Nephron progenitor cell (in vitro differentiated cells): ENCODE data around the gene CCDC157.
A peak's percentile ranks its signal among the peaks of the same experiment; 100 is the strongest.

Experiments
- DNase-seq: peaks from one replicate; pipeline ENCODE4 v3.0.0; 2021
- H3K27ac Mint-ChIP-seq: 2 replicates; pipeline ENCODE4 v1.8.0; 2021; ENCODE audit warnings: mild to moderate bottlenecking, moderate library complexity, mixed read lengths
- H3K27me3 Mint-ChIP-seq: 2 replicates; pipeline ENCODE4 v1.8.0; 2021; ENCODE audit warnings: mild to moderate bottlenecking, low read depth, mixed read lengths; ENCODE audit not compliant: poor library complexity
- H3K36me3 Mint-ChIP-seq: 2 replicates; pipeline ENCODE4 v1.8.0; 2021; ENCODE audit warnings: low read depth, mixed read lengths
- H3K4me1 Mint-ChIP-seq: 2 replicates; pipeline ENCODE4 v1.8.0; 2021; ENCODE audit warnings: mixed read lengths
- H3K4me3 Mint-ChIP-seq: 2 replicates; pipeline ENCODE4 v1.8.0; 2021; ENCODE audit warnings: mild to moderate bottlenecking, moderate library complexity, mixed read lengths
- H3K9me3 Mint-ChIP-seq: 2 replicates; pipeline ENCODE4 v1.8.0; 2021; ENCODE audit warnings: mild to moderate bottlenecking, moderate library complexity, mixed read lengths
- TF ChIP-seq, protein P1 (sequence below): fragments of 200-600 bp; sonication (generic); IDR thresholded peaks from 2 replicates; pipeline ENCODE4 v1.5.0; 2021; ENCODE audit warnings: antibody characterized with exemption

The CCDC157 gene

DNA sequence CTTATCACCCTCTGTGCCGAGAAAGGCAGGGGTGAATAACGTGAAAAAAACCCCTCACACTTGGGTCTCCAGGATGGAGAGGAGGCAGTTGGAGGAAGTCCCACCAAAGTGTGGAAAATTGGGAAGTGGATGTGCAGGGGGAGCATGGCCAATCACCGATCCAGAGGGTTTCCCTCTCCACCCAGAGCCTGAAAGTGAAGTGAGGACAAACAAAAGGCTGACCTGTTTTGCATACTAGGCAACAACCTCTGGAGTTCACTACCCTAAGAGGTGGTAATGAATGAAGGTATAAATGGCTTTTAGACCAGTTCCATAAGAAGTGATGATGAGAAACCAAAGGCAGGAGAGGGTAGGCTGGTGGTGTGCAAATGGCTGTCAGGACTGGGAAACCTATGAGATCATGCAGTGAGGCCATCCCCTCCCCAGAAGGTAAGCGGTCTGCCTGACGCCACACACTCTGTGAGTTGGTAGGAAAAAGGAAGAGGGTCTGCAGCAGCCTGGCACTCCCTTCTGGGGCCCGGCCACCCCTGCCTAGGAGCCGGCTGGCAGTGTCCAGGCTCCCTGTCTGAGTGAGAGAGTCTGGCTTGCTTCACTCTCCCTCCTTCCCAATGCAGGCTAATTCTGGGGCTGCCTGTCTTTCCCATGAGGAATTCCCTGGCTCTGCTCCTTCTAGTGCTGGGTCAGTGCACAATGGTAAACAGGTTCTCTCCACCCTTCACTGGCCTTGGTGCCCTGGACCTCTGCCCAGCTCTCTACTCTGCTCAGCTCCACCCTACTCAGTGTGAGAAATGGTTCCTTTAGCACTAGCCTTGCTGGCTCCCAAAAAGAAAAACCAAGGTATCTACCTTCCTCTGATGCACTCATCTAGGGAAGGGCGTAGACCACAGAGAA, 45.7 kb upstream of the CCDC157 start:
- H3K9me3 Mint-ChIP-seq: no peaks in the 10 kb centered on the region
- H3K36me3 Mint-ChIP-seq: no peaks in the 10 kb centered on the region
- peaks cover 8% of the 10 kb centered on the region for H3K27me3 Mint-ChIP-seq
- peak overlapping the region; percentile 35 for H3K4me3 Mint-ChIP-seq
- DNase-seq: no peak
- TF ChIP-seq, protein P1, sequence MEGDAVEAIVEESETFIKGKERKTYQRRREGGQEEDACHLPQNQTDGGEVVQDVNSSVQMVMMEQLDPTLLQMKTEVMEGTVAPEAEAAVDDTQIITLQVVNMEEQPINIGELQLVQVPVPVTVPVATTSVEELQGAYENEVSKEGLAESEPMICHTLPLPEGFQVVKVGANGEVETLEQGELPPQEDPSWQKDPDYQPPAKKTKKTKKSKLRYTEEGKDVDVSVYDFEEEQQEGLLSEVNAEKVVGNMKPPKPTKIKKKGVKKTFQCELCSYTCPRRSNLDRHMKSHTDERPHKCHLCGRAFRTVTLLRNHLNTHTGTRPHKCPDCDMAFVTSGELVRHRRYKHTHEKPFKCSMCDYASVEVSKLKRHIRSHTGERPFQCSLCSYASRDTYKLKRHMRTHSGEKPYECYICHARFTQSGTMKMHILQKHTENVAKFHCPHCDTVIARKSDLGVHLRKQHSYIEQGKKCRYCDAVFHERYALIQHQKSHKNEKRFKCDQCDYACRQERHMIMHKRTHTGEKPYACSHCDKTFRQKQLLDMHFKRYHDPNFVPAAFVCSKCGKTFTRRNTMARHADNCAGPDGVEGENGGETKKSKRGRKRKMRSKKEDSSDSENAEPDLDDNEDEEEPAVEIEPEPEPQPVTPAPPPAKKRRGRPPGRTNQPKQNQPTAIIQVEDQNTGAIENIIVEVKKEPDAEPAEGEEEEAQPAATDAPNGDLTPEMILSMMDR: no peak
- H3K4me1 Mint-ChIP-seq: peaks cover 79% of the 10 kb centered on the region
- H3K27ac Mint-ChIP-seq: peak overlapping the region; percentile 90

DNA sequence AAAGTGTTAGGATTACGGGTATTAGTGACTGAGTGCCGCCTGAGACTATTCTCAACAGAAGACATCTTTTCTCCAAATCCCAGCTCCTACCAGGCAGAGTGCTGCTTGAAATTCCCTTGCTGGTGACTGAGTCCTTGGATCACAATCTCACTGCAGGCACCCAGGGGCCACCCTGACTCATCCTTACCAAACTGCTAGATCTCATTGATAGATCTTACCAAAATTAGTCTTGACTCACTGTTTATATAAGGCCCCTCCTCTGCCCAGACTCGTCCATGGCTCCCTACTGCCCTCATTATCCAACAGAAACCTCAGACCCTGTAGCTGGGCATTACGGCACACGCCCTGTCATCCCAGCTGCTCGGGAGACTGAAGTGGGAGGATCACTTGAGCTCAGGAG, 44.8 kb upstream of the CCDC157 start:
- Mint-ChIP-seq H3K4me3 (no peak overlapping the region), H3K36me3 (no peaks in the 10 kb centered on the region), H3K27me3 (peaks cover 8% of the 10 kb centered on the region), H3K4me1 (peaks cover 75% of the 10 kb centered on the region), H3K27ac (peak overlapping the region; percentile 90), H3K9me3 (no peaks in the 10 kb centered on the region)
- no peak for DNase-seq
- TF ChIP-seq, protein P1: no peak

DNA sequence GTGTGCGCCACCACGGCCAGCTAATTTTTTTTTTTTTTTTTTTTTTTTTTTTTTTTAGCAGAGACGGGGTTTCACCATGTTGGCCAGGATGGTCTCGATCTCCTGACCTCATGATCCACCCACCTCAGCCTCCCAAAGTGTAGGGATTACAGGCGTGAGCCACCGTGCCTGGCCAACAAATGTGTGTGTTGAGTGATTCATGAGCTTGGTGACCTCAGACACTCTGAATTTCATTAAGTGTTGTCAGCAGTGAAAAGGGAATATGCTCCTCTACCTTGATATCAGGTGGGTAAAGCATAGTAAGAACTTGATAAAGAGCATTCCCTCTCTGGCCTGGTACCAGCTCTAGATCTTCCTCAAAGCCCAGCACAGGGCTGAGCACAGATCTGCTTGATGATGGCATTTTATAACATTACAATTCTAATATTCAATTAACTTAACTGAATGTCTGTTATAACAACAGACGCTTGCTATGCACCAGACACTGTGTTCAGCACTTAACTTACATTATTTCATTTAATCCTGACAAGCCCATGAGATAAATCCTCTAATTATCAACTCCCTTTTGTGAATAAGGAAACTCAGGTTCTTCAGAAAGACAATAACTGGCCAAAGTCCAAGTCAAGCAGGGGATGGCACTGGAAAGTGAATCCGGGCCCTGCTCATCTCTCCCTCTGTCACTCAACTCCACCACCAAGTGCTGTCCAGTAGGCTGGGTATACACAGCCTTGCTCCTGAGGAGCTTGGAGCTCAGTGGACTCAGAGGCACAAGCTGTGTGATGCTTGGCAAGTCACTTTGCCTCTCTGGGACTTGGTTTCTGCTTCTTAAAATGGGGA, 43.1 kb upstream of the CCDC157 start:
- H3K9me3 Mint-ChIP-seq: no peaks in the 10 kb centered on the region
- peaks cover 8% of the 10 kb centered on the region for H3K27me3 Mint-ChIP-seq
- TF ChIP-seq, protein P1: no peak
- no peak overlapping the region for H3K27ac Mint-ChIP-seq
- no peak for DNase-seq
- no peaks in the 10 kb centered on the region for H3K36me3 Mint-ChIP-seq
- peaks cover 62% of the 10 kb centered on the region for H3K4me1 Mint-ChIP-seq
- H3K4me3 Mint-ChIP-seq: no peak overlapping the region

DNA sequence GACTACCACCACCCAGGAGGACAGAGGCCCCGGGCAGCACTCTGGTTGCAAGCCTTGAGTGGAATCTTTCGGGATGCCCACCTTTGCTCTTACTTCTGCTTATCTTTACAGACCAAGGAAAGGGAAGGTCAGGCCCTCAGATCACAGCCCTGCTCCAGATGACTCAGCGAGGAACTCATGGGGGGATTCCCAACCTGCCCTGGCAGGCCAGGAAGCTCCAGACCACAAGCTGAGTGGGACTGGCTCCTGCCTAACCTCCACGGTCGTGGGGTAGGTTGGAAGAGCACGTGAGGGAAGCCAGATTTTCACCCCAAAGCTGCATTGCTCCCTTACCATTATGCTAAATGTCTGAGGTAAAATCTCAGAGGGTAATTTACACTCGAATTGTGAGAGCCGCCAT, 41.9 kb upstream of the CCDC157 start:
- no peak for DNase-seq
- Mint-ChIP-seq H3K27me3 (peaks cover 5% of the 10 kb centered on the region), H3K27ac (no peak overlapping the region), H3K9me3 (no peaks in the 10 kb centered on the region), H3K4me3 (no peak overlapping the region), H3K4me1 (peaks cover 52% of the 10 kb centered on the region), H3K36me3 (no peaks in the 10 kb centered on the region)
- TF ChIP-seq, protein P1: no peak

DNA sequence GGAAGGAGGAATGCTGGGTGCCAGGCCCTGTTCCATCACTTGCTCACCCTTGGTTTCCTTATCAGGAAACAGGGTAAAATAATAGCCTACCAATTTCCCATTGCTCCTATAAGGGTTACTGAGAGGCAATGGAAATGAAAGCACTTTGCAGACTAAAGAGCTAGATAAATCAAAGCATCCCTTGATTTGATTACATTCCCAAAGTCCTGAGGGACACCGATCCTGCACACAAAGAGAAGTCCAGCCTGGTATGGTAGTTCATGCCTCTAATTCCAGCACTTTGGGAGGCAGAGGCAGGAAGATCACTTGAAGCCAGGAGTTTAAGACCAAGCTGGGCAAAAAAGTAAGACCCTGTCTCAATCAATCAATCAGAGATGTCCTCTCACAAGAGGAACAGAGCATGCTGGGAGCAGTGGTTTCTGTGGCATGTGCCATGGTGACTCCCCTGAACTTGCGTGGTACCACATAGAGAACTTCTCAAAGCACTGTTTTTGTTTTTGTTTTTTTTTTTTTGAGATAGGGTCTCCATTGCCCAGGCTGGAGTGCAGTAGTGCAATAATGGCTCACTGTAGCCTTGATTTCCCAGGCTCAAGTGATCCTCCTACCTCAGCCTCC, 40.7 kb upstream of the CCDC157 start:
- H3K36me3 Mint-ChIP-seq: no peaks in the 10 kb centered on the region
- H3K9me3 Mint-ChIP-seq: no peaks in the 10 kb centered on the region
- H3K4me1 Mint-ChIP-seq: peaks cover 41% of the 10 kb centered on the region
- no peaks in the 10 kb centered on the region for H3K27me3 Mint-ChIP-seq
- TF ChIP-seq, protein P1: no peak
- H3K4me3 Mint-ChIP-seq: no peak overlapping the region
- H3K27ac Mint-ChIP-seq: no peak overlapping the region
- no peak for DNase-seq
